GM21526 (cell line): Measurements from ENCODE around the gene JOSD2.

ENCODE experiments used
- ATAC-seq: cut with Tn5 transposase; IDR thresholded peaks from one replicate; pipeline ENCODE4 v1.9.1; 2021; ENCODE audit warnings: moderate library complexity; ENCODE audit not compliant: unreplicated experiment, low FRiP score

JOSD2 gene

GRCh38 chr19:50496189-50497021 is 14.6 kb downstream of the JOSD2 start:
- ATAC-seq: no peak

- no peak for ATAC-seq
Measured at GRCh38 chr19:50495020-50495531, 15.9 kb downstream of the JOSD2 start.

GRCh38 chr19:50494186-50495019 is 16.6 kb downstream of the JOSD2 start:
- no peak for ATAC-seq

GRCh38 chr19:50493171-50493570 is 17.8 kb downstream of the JOSD2 start:
- ATAC-seq: no peak

GRCh38 chr19:50492303-50493052 is 18.5 kb downstream of the JOSD2 start:
- no peak for ATAC-seq

GRCh38 chr19:50490991-50491472 is 20.0 kb downstream of the JOSD2 start:
- no peak for ATAC-seq

GRCh38 chr19:50490411-50490811 is 20.6 kb downstream of the JOSD2 start:
- no peak for ATAC-seq

- no peak for ATAC-seq
Measured at GRCh38 chr19:50489461-50490011, 21.5 kb downstream of the JOSD2 start.

- ATAC-seq: no peak
Measured at GRCh38 chr19:50488389-50489194, 22.4 kb downstream of the JOSD2 start.

GRCh38 chr19:50486823-50487515 is 24.0 kb downstream of the JOSD2 start:
- ATAC-seq: no peak

- ATAC-seq: no peak
Measured at GRCh38 chr19:50485284-50485955, 25.6 kb downstream of the JOSD2 start.

- ATAC-seq: no peak
Measured at GRCh38 chr19:50482916-50483315, 28.1 kb downstream of the JOSD2 start.

- no peak for ATAC-seq
Measured at GRCh38 chr19:50482271-50482855, 28.6 kb downstream of the JOSD2 start.

- ATAC-seq: no peak
Measured at GRCh38 chr19:50481351-50482149, 29.4 kb downstream of the JOSD2 start.

GRCh38 chr19:50480281-50481111 is 30.5 kb downstream of the JOSD2 start:
- no peak for ATAC-seq

GRCh38 chr19:50479761-50480251 is 31.2 kb downstream of the JOSD2 start:
- no peak for ATAC-seq
